Fibroblast of the aortic adventitia (primary cell): Measurements from ENCODE around the gene IGSF9. TPM values are rescaled to one million over a fixed set of nuclear protein-coding genes. Genes with fewer than 3 reads are reported as not detected.
A peak's percentile ranks its signal among the peaks of the same experiment; 100 is the strongest.

Experiments
- DNase-seq: peaks from one replicate; pipeline ENCODE4 v3.0.0-alpha.2; 2010; ENCODE audit warnings: low read depth
- H3K4me3 ChIP-seq: 2 replicates; pipeline ENCODE4 v1.5.1; 2011; ENCODE audit warnings: low read depth, mild to moderate bottlenecking, control low read depth, low read length, moderate library complexity
- CTCF ChIP-seq: IDR thresholded peaks from 2 replicates; pipeline ENCODE4 v1.5.1; 2011; ENCODE audit warnings: mild to moderate bottlenecking, low read length, control low read depth, inconsistent platforms; ENCODE audit not compliant: insufficient read depth
- total RNA-seq: library from RNA; depleted of rRNA; stranded (reverse); fragments of >200 nt; gene quantifications from 2 replicates; pipeline ENCODE4 v1.2.3, GENCODE V29; 2012; ENCODE audit warnings: low replicate concordance

Gene IGSF9
- total RNA-seq, 1 donor: not detected

DNA sequence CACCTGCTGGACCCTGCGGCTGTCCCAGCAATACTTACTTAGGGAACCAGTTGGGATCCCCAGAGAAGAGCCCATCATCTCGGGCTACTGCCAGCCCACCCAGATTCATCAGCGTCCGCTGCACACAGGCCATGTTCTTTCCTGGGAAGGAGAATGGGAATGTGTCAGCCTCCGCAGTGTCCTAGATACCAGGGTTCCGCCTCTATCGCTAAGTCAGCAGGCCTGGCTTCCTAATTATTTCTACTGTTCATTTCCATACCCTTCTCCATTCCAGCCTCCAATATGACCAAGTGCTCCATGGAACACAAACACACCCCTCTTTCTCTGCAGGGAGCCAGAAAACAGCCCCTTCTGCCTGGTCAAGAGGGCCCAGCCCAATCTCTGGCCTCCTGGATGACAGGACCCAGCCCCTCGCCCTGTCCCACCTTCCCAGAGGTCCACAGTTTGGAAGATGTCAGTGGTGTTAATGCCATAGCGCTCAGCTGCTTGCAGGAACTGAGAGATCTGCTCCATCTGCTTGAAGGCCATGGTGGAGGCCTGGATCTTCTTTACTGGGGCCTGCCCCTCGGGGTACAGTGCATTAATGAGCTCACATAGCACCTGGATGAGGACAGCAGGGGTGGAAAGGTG is 26.1 kb downstream of the IGSF9 start:
- DNase-seq: no peak
- TF ChIP-seq CTCF: no peak

DNA sequence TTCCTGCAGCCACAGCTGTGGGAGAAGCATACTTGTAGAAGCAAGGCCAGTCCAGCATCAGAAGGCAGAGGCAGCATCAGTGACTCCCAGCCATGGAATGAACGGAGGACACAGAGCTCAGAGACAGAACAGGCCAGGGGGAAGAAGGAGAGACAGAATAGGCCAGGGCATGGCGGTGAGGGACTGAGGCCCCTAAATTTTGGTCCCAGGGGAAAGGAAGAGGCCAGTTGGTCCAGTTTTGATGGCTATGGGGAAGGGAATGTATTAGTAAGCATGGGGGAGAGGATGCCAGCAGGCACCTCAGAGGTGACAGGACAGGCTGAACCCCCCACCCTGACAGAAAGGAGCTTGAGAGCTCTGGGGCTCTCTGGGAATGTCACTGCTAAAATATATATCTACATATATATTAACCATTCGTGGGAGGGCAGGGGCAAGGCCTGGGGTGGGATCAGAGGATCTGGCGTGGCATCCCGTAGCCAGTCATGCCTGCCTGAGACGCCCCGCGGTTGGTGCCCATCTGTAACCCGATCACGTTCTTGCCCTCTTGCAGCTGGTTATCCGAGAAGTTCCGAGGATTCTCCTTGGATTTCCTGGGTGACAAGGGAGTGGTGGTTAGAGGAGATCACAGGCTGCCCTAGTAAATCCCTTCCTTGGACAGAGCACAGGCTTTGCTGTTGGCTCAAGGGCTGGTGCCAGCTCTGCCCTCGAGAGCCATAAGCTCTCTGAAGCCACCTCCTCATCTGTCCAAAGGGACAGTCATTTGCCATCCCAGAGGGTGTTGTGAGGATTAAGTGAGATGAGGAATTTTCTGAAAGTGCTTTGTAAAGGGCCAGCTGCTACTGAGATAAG is 26.8 kb downstream of the IGSF9 start:
- DNase-seq: no peak
- TF ChIP-seq CTCF: no peak
- H3K4me3 ChIP-seq: no peak overlapping the region

More for the DNA sequence above, 26.1 kb downstream of the IGSF9 start:
- no peak overlapping the region for H3K4me3 ChIP-seq

- H3K4me3 ChIP-seq: no peak overlapping the region
- DNase-seq: no peak
- no peak for TF ChIP-seq CTCF
These were observed 27.7 kb downstream of the IGSF9 start for GRCh38 chr1:159917533-159918351.

- peak; percentile 96 for DNase-seq
- no peak overlapping the region for H3K4me3 ChIP-seq
- no peak for TF ChIP-seq CTCF
These were observed 29.0 kb downstream of the IGSF9 start for GRCh38 chr1:159916242-159917051.

- H3K4me3 ChIP-seq: no peak overlapping the region
- no peak for TF ChIP-seq CTCF
- DNase-seq: no peak
These were observed 29.7 kb downstream of the IGSF9 start for GRCh38 chr1:159915571-159916241.
